Globus pallidus (tissue), 1 donor: ENCODE measurements around the gene FAM168A.
A peak's percentile ranks its signal among the peaks of the same experiment; 100 is the strongest.
"Not testable (repeated sequence)": the region's sequence is repeated elsewhere in the genome, so short reads cannot be mapped to it uniquely, and the experiment has no call there.

Source experiments
- DNase-seq: peaks from one replicate; pipeline ENCODE4 v3.0.0-alpha.2; 2015; ENCODE audit warnings: low spot score

The FAM168A gene

DNA sequence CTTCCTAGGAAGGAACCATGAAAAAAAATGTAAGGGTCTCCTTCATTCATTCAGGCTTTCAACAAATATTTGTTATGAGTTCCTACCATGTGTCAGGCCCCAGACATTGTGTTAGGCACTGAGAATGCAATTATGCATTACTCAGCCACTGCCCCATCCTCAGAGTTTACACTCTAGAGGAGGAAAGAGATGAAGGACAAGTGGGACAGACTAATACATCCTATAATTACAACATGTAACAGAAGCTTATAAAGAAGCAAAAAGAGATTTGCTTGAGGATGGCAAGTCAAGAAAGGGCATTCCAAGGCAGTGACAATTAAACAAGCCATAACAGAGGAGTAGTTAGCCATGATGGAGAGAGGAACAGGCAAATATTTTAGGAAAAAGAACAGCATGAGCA, 78.6 kb downstream of the FAM168A start:
- DNase-seq, result no peak

DNA sequence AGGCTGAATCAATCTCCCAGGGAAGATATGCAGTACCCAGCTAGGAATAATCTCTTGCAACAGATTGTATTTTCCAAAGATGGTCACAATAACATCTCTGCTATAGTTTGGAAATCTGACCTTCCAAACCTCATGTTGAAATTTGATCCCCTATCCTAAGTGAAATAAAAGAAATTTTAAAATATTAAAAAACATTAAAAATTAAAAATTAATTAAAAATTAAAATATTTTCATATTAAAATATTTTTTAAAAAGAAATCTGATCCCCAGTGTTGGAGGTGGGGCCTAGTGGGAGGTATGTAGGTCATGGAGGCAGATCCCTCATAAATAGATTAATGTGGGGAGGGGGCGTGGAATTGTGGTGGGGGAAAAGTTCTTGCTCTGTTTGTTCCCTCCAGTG, 79.7 kb downstream of the FAM168A start:
- no peak for DNase-seq

DNA sequence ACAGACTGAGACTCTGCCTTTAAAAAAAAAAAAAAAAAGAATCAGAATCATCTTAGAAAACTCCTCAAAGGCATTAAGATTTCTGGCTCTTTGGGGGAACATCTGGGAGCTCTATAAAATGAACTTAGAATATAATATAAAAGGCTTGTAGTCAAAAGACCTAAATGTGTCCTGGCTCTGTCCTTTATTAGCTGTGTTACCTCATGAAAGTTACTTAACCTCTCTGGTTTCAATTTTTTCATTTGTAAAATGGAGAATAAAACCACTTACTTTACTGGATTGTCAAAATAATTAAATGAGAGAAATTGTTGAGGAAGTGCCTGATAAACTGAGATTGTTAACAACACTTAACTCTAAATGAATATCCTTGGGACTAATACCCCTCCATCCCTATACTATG, 81.8 kb downstream of the FAM168A start:
- no peak for DNase-seq

DNA sequence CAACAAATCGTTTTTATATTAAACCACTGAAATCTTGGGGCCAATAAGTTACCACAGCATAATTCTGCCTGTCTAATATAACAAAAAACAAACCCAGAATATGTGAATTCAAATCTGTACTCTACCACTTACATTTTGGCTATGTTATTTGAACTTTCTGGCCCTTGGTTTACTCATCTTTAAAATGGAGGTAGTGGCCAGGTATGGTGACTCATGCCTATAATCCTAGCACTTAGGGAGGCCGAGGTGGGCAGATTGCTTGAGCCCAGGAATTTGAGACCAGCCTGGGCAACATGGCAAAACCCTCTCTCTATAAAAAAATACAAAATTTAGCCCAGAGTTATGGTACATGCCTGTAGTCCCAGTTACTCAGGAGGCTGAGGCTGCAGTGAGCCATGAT, 84.2 kb downstream of the FAM168A start:
- DNase-seq, result no peak

DNA sequence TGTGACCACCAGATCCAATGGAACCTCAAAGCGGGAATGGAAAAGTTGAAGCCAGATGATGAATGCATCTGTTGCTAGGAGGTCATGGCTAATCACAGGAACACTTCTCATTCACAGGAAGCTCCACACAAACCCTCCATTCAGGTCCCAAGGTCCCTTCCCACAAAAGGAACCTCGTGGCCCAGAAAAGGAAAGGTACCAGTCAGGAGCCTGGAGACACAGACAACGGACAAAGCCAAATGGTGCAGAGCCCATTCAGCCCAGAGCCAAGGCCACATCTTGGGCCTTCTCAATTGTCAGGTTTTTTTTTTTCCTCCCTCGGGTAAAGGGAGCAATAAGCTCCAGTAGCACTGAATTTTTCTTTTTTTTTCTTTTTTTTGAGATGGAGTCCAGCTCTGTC, 87.0 kb downstream of the FAM168A start:
- no peak for DNase-seq

DNA sequence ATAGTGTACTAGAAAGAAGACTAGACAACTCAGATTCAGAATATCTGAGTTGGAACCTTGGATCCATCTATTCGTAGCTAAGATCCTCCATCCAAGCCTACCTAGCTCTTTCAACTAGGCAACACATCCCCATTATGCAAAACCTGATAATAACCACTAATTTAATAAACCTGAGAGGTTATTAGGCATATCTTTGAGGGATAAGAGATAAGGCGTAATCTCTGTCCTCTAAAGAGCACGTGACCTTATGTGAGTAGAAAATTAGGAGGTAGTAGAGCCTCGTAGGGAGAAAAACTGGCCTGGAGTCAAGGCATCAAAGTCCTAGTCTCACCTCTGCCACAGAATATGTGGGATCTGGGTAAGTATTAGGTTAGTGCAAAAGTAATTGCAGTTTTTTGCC, 87.8 kb downstream of the FAM168A start:
- DNase-seq, result no peak

DNA sequence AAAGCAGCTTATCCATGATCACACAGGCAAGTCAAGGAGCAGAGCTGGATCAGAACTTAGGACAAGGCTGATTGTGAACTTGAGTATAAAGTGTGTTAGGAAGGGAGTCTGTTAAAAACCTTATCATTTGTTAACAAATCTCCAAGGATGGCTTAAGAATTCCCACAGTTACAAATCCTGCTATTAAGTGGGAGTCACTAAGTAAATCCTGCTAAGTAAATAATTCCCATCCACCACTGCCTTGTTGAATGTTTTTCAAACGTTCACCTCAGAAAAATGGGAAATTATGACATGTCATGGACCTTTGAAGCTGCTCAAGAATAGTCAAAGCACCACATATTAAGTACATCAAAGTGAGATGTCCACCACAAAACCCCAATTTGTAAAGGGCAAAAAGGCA, 88.7 kb downstream of the FAM168A start:
- DNase-seq, result no peak

DNA sequence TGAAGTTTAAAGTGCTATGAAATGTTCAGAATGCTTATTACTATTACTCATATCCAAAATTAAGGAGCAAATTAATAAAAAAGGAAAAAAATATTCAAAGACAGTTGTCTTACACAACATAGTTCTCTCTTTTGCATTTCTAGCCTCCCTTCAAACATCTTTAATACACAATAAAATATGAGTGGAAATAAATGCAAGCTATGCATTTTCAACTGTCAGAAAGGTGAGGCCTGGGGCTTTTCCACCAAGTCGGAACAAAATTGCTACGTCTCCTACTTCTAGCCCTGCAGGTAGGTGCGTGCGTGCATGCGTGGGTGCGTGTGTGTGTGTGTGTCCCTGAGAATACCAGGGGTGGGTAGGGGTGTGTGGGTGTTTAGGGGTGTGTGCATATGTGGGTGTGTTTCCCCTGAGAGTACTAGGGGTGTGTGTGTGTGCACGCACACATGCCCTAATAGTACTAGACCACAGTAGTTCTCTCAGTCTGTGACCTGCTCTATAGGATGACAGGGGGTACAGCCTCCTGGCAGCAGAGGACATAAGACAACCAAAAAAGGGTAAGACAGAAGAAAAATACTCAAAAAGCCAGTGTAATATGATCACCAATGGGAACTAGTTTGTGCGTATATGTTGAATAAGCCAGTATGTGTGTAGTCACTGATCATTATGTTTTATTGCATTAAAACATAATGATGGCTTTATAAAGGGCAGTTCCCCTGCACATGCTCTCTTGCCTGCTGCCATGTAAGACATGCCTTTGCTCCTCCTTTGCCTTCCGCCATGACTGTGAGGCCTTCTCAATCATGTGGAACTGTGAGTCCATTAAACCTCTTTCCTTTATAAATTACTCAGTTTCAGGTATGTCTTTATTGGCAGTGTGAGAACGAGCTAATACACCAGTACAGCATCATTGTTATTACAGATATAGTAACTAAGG, 89.4 kb downstream of the FAM168A start:
- DNase-seq, result no peak

DNA sequence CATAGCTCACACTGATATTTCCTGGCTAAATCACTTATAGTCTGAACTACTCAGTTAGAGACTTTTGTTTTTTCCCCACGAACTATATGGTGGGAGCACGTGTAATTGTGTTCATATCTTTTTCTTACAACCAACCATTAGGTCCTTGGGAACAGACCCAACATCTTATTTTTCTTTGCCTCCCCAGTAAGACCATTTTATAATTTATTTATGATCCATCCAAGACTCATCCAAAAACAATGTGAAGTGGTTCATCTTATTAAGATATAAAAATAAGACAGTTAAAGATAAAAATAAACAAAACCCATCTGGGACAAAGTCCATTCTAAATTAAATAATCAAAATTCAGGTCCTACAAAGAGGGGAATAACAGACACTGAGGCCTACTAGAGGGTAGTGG, 90.8 kb downstream of the FAM168A start:
- DNase-seq, result no peak

DNA sequence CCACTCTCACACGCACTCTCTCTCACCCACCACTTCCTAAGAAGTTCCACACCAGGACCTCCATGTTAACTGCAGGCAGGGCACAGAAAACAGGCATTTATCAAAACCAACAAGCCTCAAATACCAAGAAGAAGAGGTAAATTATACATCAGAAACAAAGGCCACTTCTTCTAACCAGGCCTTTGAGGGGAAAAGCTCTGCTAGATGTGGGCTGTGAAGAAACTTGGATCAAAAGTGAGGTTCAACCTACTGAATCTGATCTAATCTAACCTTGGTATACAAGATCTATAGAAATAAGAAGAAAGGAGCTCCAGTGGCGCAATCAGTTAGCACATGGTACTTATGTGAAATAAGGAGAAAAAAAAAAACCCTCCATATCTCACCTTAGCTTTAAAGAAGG, 91.9 kb downstream of the FAM168A start:
- DNase-seq, result no peak

DNA sequence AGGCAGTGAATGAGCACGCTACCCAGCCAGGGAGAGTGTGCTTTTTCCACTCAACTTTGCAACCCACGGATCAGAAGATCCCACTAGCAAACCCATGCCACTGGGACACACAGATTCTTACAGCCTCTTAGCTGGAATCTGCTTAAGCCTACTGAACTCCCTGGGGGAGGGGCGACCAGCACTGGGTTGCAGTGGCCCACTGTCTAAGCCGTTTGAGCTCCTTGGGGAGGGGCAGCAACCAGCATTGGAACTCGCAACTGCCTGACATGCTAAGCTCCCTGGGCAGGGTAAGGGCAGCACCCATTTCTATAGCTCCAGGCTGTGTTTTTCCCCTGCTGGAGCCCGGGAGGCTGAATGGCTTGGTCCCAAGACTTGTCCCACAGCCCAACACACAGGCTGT, 99.6 kb downstream of the FAM168A start:
- no peak for DNase-seq

DNA sequence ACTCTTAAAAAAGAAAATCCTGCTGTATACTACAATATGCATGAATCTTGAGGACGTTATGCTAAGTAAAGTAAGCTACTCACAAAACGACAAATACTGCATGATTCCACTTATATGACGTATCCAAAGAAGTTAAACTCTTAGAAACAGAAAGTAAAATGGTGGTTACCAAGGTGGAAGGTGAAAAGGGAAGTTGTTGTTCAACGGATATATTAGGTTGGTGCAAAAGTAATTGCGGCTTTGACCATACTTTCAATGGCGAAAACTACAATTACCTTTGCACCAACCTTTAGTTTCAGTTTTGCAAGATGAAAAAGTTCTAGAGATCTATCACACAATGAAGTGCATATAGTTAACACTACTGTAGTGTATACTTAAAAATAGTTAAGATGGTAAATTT, 101.8 kb downstream of the FAM168A start:
- no peak for DNase-seq

DNA sequence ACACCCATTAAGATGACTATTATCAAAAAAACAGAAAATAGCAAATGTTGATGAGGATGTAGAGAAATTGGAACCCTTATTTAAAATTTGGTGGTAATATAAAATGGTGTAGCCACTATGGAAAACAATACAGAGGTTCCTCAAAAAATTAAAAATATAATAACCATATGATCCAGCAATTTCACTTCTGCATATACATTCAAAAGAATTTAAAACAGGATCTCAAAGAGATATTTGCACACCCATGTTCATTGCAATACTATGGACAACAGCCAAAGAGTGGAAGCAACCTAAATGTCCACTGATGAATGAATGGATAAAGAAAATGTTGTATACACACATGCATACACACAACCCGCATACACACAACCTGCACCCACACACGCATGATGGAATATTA, 102.2 kb downstream of the FAM168A start:
- DNase-seq, result no peak

DNA sequence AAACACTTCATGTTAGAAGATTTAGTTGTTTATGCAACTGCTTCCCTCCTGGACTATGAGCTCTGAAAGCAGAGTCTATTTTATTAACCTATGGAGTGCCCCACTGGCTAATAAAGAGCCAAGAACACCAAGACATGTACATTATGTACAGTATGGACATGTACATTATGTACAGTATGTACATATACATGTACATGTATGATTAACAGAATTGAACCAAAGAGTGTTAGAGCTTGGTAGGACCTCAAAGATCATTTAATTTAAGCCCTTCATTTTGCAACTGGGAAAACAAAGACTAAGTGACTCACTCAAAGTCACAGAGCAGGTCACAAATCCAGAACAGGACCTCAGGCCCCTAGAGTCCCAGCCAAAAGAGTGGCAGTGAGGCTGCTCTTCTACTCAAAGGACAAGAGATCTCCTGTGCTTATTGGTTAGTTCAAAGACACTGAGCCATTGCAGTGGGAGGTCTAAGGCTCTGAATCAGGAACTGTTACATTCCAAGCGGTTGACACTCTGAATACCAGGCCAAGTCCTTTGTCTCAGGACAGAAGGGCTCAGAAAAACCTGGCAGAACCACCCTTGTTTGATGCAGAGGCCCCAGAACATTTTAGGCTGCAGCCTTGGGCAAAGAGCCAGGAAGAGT, 103.8 kb downstream of the FAM168A start:
- DNase-seq, result peak; percentile 18

DNA sequence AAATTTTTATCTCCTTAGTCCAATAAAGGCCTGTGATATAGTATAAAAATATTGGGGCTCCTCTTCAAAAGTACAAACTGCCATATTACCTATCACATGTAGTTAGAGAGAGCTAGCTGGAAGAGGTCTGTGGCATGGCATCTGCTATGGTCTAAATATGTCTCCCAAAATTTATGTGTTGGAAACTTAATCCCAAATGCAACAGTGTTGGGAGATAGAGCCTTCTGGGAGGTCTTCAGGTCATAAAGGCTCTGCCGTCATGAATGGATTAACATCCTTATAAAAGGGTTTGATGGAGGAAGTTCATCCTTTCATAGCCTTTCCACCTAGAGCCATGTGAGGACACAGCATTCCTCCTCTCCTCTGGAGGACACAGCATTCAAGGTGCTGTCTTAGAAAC, 116.3 kb downstream of the FAM168A start:
- DNase-seq, result no peak

DNA sequence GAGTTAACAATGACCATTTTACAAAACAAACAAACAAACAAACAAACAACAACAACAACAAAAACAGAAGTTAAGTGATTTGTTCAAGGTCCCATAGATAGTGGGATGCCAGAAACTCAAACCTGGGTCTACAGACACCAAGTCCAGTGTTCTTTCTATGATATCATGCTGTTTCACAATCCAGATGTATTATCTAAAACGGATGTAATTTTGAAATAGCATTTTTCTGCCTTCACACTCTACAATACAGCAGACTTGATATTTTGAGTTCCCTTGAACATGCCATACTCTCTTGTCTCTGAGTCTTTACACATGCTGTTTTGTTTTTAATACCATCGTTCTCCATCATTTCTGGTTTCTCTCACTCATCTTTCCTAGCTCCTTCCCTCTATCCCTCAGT, 117.2 kb downstream of the FAM168A start:
- DNase-seq, result no peak

DNA sequence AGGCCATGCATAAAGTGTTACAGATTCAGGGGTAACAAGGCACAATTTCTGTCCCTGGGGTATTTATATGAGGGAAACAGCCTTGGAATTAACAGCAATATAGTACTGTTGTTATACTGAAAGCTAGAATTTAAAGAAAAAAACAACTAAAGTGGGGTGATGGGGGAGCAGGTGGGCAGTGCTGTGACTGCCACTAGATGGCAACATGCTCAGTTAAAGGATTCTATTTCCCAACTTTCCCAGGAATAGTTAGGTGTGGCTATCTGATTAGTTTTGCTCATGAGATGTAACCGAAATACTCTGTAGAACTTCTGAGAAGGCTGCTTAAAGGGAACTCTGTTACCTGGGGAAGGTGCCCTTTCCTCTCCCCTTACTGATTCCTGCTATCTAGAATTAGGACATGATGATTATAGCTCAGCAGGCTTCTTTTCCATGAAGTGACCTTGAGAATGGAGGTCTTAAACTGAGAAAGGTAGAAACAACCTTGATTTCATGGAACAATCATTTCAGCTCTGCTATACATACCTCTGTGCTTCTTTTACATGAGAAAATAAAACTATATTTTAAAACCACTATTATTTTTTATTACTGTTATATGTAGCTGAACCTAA, 119.1 kb downstream of the FAM168A start:
- DNase-seq, result peak; percentile 25

DNA sequence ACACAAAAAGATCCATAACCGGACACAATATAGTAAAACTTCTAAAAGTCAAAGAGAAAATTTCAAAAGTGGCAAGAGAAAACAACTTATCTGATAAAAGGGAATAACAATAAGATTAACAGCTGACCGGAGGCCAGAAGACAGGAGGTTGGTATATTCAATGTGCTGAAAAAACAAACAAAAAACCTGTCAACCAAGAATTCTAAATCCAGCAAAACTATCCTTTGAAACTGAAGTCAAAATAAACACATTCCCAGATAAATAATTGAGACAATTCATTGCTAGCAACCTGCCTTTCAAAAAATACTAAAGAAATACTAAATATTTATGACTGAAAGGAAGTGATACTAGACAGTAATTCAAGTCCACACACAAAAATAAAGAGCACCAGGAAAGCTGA, 120.4 kb downstream of the FAM168A start:
- DNase-seq, result no peak

DNA sequence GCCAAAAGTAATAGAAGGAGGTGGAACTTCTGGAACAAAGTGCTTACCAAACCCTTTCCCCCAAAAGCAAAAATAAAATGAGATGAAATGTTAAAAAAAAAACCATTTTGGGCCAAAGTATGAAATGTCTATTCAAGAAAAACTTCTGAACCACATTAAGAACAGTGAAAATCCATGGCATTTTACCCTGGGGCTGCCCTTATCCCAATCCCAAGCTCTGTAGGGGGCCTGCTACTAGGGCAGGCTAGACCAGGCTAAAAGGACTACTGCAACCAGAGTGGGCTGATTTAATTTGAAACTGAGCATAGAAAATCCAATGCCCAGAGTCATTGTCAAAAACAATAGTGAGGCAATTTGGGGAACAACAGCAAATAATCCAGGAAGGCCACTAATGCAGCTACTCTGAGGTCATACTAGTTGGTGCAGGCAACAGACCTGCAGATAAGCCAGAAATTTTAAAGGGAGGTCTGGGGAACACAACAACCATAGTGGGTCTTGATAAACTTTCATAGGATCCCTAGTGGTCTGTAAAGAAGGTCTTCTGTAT, 122.3 kb downstream of the FAM168A start:
- no peak for DNase-seq

DNA sequence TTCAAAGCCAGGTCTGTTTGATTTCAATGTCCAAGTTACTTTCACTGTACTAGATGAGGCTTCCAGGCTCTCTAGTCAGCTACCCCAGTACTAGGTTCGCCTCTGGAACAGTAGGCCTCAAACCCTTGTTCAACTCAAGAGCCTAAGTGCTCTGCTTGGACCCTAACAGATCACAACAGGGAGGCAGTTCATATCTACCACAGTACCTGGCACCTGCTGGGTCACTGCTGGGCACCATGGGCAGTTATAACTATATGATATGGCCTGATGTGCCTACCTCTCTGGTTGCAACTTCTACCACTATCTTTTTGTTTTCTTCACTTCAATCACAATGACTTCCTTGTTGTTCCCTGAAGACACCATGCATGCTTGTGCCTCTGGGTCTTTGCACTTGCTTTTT, 124.7 kb downstream of the FAM168A start:
- DNase-seq, result no peak

DNA sequence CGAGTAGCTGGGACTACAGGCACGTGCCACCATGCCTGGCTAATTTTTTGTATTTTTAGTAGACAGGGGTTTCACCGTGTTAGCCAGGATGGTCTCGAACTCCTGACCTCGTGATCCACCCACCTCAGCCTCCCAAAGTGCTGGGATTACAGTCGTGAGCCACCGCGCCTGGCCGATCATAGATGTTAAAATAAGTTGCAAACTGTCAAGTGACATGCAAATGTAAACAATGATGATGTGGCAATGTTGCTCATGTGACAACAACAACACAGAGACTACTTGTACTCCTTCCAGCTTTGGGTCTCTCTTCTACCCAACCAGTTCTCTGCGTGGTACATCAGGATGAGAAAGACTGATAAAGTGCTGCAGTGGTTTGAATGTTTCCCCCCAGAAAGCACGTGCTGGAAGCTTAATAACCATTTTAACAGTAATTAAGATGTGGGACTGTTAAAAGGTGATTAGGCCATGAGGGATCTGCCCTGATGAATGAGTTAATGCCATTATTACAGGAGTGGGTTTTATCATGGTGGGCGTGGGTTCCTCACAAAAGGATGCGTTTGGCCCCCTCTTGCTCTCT, 127.8 kb downstream of the FAM168A start:
- not testable (repeated sequence) for DNase-seq

DNA sequence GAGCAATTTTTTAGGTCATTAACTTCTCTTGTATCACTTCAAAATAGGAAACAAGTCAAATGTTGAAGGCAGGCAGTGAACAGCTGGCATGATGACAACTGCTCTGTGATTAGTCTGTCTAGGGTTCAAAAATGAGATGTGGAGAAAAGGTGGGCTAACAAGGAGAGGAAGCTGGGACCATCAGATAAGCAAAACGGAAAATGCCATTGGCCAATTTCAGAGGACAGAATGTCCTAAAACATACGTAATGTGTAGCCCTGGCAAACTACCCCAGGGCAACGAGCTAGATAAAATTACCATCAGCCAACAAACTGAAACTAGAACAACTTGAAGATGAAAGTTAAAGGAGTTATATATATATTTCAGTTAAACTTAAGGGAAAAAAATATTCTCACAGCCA, 128.5 kb downstream of the FAM168A start:
- DNase-seq, result no peak
